Suprapubic skin (tissue), 3 donors: ENCODE data around the gene SLC38A9.

Experiments used
- CTCF ChIP-seq, 2 donors: fragments of 200-600 bp in 1 of 2; fragments of 450-650 bp in 1 of 2; sonication (generic) in 1 of 2; IDR thresholded peaks; one replicate each; pipeline ENCODE4 v1.5.1; 2016 to 2019; ENCODE audit warnings: antibody characterized with exemption in 2 of 2, mild to moderate bottlenecking in 1 of 2, moderate library complexity in 1 of 2
- POLR2A ChIP-seq, 2 donors: fragments of 450-650 bp; IDR thresholded peaks; one replicate each; pipeline ENCODE4 v1.6.1; 2017; ENCODE audit warnings: antibody characterized with exemption in 2 of 2, mild to moderate bottlenecking in 2 of 2, moderate library complexity in 2 of 2

- TF ChIP-seq POLR2A (IDR thresholded peaks at IDR 0.05) (no peak), CTCF (IDR thresholded peaks at IDR 0.05) (no peak)
Measured at GRCh38 chr5:55620766-55621160, 91.4 kb downstream of the SLC38A9 start.
